Measurements from ENCODE around the gene SPECC1. TPM values are rescaled to one million over a fixed set of nuclear protein-coding genes. Genes with fewer than 3 reads are reported as not detected.
A peak's percentile ranks its signal among the peaks of the same experiment; 100 is the strongest.

Gene SPECC1
- total and polyA plus RNA-seq, 9 of the 15 experiments (the other 6 are each of a cell fraction or from before 2014, with no cell fraction given), result 2.4 to 19.6 (median 14.7) TPM

GRCh38 chr17:19977293-19978208, 31.6 kb upstream of the SPECC1 start, which contains the start of gene AKAP10 (continued):
- no peak for TF ChIP-seq ARID3B (CRISPR knock-in tag; IDR thresholded peaks at IDR 0.05; ENCODE audit: borderline replicate concordance)
- no peak; a peak in 1 of 4 replicates for TF ChIP-seq TRIM24 (IDR thresholded peaks at IDR 0.05)
- no peak for TF ChIP-seq RERE (CRISPR knock-in tag; IDR thresholded peaks at IDR 0.05; ENCODE audit: borderline replicate concordance)
- peak; percentile 68 for TF ChIP-seq TAF9B (IDR thresholded peaks at IDR 0.05; ENCODE audit: partially characterized antibody)
- TF ChIP-seq ZFP91 (CRISPR knock-in tag; IDR thresholded peaks at IDR 0.05), result no peak
- TF ChIP-seq MCM7 (IDR thresholded peaks at IDR 0.05), result no peak
- peak; percentile 91 for TF ChIP-seq TOE1 (IDR thresholded peaks at IDR 0.05; ENCODE audit: borderline replicate concordance)
- TF ChIP-seq TOE1 (CRISPR knock-in tag; IDR thresholded peaks at IDR 0.05; ENCODE audit: borderline replicate concordance, low read depth), result no peak
- TF ChIP-seq ARNT (IDR thresholded peaks at IDR 0.05), result no peak
- TF ChIP-seq CUX1 (CRISPR knock-in tag; IDR thresholded peaks at IDR 0.05), result no peak
- TF ChIP-seq OTX1 (CRISPR knock-in tag; IDR thresholded peaks at IDR 0.05), result no peak
- no peak for TF ChIP-seq ZNF253 (CRISPR knock-in tag; conservative IDR thresholded peaks at IDR 0.05)
- TF ChIP-seq SUPT5H (IDR thresholded peaks at IDR 0.05), result peak; percentile 79
